HG03095 (cell line): ENCODE results near the gene FANK1.
"Not testable (repeated sequence)": the region's sequence is repeated elsewhere in the genome, so short reads cannot be mapped to it uniquely, and the experiment has no call there.

Source experiments
- ATAC-seq: cut with Tn5 transposase; IDR thresholded peaks from one replicate; pipeline ENCODE4 v1.9.1; 2021; ENCODE audit warnings: moderate library complexity; ENCODE audit not compliant: unreplicated experiment

FANK1 gene

GRCh38 chr10:126016156-126016805 lies 119.9 kb downstream of the FANK1 start:
- ATAC-seq, result no peak

- no peak for ATAC-seq
Observed at GRCh38 chr10:126016882-126017281, 120.5 kb downstream of the FANK1 start.

- no peak for ATAC-seq
Observed at GRCh38 chr10:126017961-126018560, 121.7 kb downstream of the FANK1 start.

GRCh38 chr10:126021833-126022500 lies 125.6 kb downstream of the FANK1 start:
- no peak for ATAC-seq

GRCh38 chr10:126022841-126023240 lies 126.5 kb downstream of the FANK1 start:
- no peak for ATAC-seq

- no peak for ATAC-seq
Observed at GRCh38 chr10:126027692-126028091, 131.3 kb downstream of the FANK1 start.

- no peak for ATAC-seq
Observed at GRCh38 chr10:126029999-126030398, 133.6 kb downstream of the FANK1 start.

- ATAC-seq, result no peak
Observed at GRCh38 chr10:126034586-126034985, 138.2 kb downstream of the FANK1 start.

GRCh38 chr10:126036515-126036914 lies 140.2 kb downstream of the FANK1 start:
- ATAC-seq, result no peak

- ATAC-seq, result no peak
Observed at GRCh38 chr10:126037946-126038345, 141.6 kb downstream of the FANK1 start.

- no peak for ATAC-seq
Observed at GRCh38 chr10:126041117-126041516, 144.8 kb downstream of the FANK1 start.

GRCh38 chr10:126041804-126042231 lies 145.5 kb downstream of the FANK1 start:
- ATAC-seq, result peak; percentile 98

- no peak for ATAC-seq
Observed at GRCh38 chr10:126042354-126042753, 146.0 kb downstream of the FANK1 start.

- ATAC-seq, result no peak
Observed at GRCh38 chr10:126042906-126043305, 146.5 kb downstream of the FANK1 start.

- ATAC-seq, result no peak
Observed at GRCh38 chr10:126043389-126043788, 147.0 kb downstream of the FANK1 start.

GRCh38 chr10:126045861-126046260 lies 149.5 kb downstream of the FANK1 start:
- no peak for ATAC-seq

GRCh38 chr10:126046831-126047230 lies 150.5 kb downstream of the FANK1 start:
- ATAC-seq, result no peak

GRCh38 chr10:126047749-126048148 lies 151.4 kb downstream of the FANK1 start:
- ATAC-seq, result not testable (repeated sequence)

- ATAC-seq, result no peak
Observed at GRCh38 chr10:126049759-126050700, 153.7 kb downstream of the FANK1 start.

GRCh38 chr10:126052171-126052570 lies 155.8 kb downstream of the FANK1 start:
- no peak for ATAC-seq

- no peak for ATAC-seq
Observed at GRCh38 chr10:126054191-126054590, 157.8 kb downstream of the FANK1 start.
